Posterior vena cava (tissue), 2 donors: ENCODE data around the gene GLP1R. TPM values are rescaled to one million over a fixed set of nuclear protein-coding genes. Genes with fewer than 3 reads are reported as not detected.

Source experiments
- DNase-seq: peaks from one replicate; pipeline ENCODE4 v3.0.0-alpha.2; 2020; ENCODE audit warnings: low spot score
- intact Hi-C, 2 donors: fragments of 100-400 bp; cut with DNase I; formaldehyde crosslinking; loops; one replicate each; pipeline versions ENCODE4 v1.14.1 to v1.14.2; 2022 to 2023
- total RNA-seq, 2 donors: library from RNA; stranded (reverse); fragmentation: NEBNext Ultra II Directional; extraction: Animal tissue kit (Norgen Biotek cat#: 25700); gene quantifications; one replicate each; pipeline ENCODE4 v1.2.1, GENCODE V29; 2021
- donor health status: DM: yes; HTN: yes; CAD: no.
- donor health status: DM: yes; HTN: yes; CAD: no.

Gene GLP1R
- total RNA-seq, 2 donors from 2014 or later: not detected

DNA sequence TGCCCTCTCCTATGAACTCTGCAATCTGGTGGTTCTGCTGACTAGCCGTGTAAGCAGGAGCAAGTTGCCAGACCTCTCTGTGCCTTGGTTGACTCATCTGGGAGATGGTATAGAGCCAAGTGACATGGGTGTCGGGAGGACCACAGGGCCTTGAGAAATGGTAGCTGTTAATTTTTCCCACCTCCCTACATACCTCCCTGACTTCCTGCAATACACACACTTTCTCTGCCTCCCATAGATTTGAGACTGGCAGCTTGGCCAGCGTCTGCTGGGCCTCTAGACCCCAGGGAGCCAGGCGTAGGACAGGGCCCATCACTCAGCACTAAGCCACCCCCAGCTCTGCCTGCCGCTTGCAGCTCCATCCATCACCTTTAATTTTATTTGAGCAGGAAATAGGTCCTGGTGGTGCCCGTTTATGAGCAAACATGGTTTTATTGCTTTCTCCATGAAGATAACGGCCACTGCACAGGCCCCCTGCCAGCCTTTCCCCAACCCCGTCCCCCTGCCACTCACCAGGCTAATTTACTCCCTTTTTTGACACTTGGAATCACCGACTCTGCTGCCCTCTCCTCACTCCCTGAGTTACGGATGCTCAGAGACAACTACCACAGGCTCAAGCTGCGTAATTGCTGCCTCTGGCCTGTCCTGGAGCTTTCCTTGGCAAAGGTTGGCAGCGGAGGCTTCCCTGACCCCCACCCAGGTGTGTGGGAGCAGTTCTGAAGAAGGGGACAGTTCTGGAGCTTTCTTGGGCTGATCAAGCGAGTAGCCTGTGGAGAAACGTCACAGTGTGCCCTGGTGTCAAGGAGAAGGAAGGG lies 11.1 kb downstream of the GLP1R start:
- intact Hi-C loops: no loop called here
- peak; percentile 62 for DNase-seq

- DNase-seq: peak; percentile 59
Measured at GRCh38 chr6:39060467-39061160, 12.0 kb downstream of the GLP1R start.

DNA sequence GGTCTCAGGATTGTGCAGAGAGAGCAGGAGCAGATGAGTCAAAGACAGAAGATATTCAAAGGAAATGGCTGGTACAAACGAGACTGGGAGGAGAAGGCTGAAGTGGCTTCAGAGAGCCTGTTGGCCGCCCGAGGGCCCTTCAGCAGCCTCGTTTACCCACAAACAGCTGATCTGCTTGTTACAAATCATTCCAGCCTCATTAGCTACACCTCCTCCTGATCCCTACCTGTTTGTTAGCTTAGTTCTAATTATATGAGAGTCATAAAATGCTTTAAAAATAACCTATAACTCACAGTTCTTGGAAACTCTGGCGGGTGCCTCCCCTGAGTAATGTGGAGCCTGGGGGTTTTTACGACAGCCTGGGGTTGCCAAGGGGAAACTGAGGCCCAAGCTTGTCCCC lies 12.6 kb downstream of the GLP1R start:
- intact Hi-C loops: no loop called here

More at GRCh38 chr6:39060467-39061160, 12.0 kb downstream of the GLP1R start:
- intact Hi-C loops: no loop called here

GRCh38 chr6:39061588-39061987 lies 13.0 kb downstream of the GLP1R start:
- intact Hi-C loops: no loop called here
- peak; percentile 25 for DNase-seq

More for the DNA sequence above, 12.6 kb downstream of the GLP1R start:
- DNase-seq: no peak

GRCh38 chr6:39062014-39062740 lies 13.6 kb downstream of the GLP1R start:
- peak; percentile 73 for DNase-seq
- intact Hi-C loops: no loop called here

- intact Hi-C loops: no loop called here
- DNase-seq: peak; percentile 14
Measured at GRCh38 chr6:39063526-39063925, 14.9 kb downstream of the GLP1R start.

DNA sequence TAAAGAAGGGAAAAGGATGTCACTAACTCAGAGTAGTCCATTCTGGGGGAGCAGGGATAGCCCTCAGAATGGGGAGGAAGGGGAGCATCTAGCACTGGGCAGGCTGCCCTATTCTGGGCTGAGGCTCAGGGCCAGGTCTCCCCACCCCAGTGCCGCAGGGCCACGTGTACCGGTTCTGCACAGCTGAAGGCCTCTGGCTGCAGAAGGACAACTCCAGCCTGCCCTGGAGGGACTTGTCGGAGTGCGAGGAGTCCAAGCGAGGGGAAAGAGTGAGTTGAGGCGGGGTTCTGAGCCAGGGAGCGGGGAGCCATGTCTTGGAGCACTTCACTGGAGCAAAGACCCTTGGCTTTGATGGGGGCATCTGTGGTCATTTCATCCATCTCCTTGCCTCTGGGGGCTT lies 17.0 kb downstream of the GLP1R start:
- peak; percentile 53 for DNase-seq

GRCh38 chr6:39068391-39068790 lies 19.8 kb downstream of the GLP1R start:
- DNase-seq: no peak
- intact Hi-C loops: no loop called here

More for the DNA sequence above, 17.0 kb downstream of the GLP1R start:
- intact Hi-C loops: loop anchor here in 1 of 2 donors (1.0 kb wide), 1 partner anchor 33 kb away; no protein-coding TSS in a partner anchor

GRCh38 chr6:39072830-39073229 lies 24.2 kb downstream of the GLP1R start:
- intact Hi-C loops: no loop called here
- DNase-seq: no peak

DNA sequence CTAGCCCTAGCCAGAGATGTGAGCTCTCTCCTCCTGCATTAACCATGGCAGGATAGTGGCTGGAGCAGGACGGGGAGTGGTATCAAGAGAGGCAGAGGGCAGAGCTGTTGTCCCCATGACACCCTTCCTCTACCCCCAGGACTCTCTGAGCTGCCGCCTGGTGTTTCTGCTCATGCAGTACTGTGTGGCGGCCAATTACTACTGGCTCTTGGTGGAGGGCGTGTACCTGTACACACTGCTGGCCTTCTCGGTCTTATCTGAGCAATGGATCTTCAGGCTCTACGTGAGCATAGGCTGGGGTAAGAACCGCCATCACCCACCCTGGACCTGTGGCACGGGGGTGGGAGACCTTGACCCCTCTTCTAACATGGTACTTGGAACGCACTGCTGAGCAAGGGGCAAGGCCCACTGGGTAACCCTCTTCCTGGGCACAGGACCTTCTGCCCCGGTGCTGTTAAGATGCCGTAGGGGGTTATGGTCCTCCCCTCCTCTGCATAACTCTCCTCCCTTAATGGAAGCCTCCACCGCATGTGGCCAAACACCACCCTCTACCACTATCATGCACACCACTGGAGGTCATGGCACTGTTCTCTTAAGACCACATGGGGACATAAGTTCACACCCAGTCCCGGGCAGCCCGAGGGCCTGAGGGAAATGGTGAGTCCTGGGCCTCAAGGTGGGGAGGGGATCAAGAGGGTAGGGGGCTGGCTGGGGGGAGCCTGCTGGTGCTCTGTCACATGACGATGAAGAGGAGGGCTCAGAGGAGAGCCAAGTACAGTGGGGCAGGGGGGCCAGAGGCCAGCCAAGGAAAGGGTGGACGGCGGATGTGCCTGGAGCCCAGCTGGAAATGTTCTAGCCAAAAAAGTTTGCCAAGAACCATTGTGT lies 25.1 kb downstream of the GLP1R start:
- intact Hi-C loops: no loop called here
- DNase-seq: no peak

DNA sequence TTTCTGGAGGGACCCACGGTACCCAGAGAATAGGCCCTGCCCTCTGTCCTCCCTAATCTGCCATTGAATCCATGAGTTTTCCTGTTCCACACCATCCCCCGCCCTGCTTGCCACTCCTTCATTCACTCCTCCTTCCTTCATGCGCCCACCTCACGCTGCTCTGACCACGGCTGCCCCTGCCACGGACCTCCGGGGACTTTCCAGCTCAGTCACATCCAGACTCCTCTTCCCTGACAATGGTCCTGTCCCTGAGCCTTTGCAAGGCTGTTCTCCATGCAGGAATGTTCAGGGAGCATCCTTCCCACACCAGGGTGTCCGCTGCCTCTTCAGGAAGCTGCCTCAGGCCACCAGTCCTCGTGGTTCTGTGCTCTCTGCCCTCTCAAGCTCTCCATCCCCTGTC lies 25.9 kb downstream of the GLP1R start:
- no peak for DNase-seq
- intact Hi-C loops: no loop called here

- DNase-seq: no peak
- intact Hi-C loops: no loop called here
Measured at GRCh38 chr6:39075010-39075686, 26.6 kb downstream of the GLP1R start.

GRCh38 chr6:39075807-39076622 lies 27.4 kb downstream of the GLP1R start:
- no peak for DNase-seq
- intact Hi-C loops: no loop called here

DNA sequence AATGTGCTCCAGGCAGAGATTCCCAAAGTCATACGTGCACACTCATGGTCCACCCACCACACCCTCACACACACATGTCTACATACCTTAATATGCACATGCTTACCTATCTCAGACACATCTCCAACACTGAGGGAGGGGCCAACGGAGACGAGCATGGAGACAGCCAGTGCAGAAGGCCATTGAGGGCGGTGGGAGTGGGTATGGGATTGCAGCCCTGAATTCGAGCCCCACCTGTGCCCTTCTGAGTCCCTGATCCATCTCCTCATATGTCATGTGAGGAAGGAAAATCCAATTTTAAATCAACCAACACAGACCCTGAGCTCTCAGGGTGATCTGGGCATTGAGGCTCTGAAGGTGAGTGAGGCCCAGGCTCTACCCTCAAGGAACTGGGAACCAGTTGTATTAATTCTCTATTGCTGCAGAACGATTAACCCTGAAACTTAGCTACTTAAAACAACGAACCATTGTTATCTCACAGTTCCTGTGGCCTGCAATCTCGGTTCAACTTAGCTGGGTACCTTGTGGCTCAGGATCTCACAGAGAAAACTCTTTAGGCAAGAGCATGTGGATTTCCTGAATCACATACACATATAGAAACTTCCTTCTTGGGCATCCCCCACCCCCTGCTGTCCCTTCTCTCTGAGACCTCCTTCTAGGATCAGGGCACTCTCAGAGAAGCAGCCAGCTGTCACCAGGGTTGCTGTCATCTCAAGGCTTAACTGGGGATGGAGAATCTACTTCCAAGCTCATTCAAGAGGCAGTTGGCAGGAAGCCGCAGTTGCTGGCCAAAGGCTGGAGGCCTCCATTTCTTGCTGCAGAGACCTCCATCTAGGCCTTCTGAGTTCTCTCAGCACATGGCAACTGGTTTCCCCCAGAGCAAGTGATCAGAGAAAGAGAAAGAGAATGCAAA lies 28.3 kb downstream of the GLP1R start:
- intact Hi-C loops: no loop called here
- DNase-seq: no peak

DNA sequence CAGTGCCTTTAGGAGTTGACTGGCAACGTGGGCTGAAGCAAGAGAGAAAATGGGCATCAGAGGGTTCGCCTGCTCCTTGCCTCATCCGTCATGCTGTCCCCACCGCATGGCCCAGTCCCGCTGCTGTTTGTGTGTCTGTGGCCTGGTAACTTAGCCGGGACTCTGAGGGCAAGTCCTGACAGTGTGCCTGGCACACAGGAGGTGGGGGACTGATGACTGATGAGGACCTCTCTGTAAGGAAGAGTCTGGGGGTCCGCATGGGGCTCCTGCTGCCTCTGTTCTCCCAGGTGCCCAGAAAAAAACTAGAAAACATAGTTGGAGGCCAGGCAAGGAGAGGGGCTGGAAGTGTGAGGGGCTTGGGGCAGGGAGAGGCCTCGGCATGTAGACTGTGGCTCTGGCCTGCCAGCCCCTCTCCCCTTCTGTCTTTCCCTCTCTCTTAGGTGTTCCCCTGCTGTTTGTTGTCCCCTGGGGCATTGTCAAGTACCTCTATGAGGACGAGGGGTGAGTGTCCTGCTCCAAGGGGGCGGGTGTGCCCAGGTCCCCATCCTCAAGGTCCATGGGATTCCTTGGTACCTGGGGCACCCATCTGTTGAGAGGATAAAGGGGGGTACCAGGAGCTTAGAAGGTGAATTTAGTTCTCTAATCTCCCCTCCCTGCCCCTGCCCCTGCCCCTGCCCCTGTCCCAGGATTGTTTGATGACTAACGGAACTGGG lies 29.5 kb downstream of the GLP1R start:
- DNase-seq: no peak
- intact Hi-C loops: no loop called here

DNA sequence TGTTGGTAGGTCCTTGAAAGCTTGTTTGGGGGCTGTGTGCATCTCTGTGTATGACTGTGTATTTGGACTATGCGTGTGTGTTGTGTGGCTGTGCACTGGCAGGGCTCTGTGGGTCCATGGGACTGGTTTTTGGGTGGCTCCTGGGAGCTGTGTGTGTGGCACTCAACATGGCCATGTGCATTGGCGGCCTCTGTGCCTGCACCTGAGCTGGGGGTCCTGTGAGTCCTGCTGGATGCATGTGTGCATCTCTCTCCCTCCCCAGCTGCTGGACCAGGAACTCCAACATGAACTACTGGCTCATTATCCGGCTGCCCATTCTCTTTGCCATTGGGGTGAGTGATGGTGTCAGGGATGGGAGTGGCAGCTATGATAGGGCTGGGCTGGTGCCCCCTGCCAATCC lies 30.1 kb downstream of the GLP1R start:
- DNase-seq: no peak
- intact Hi-C loops: no loop called here
